GM15510 (cell line): ENCODE data around the gene EIF2S3.

Experiments
- POLR2A ChIP-seq: IDR thresholded peaks from 3 replicates; pipeline ENCODE4 v1.6.1; 2011; ENCODE audit warnings: borderline replicate concordance; ENCODE audit not compliant: insufficient read length; ENCODE audit errors: extremely low read depth

EIF2S3 gene

DNA sequence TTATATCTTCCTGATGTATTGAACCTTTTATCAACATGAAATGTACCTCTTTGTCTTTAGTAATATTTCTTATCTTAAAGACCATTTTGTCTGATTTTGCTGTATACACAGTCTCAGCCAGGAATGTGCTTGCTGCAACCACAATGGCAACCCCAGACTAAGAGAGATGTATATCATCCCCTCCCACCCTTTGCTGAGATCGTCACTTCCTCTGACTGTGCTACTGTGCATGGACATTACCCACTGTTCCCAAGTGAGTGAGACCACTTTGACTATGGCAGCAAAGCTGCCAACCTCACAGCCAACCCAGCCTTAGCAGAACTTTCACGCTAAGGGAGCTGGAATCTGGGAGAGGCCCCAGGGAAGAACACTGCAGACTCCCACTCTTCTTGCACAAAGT lies 46.0 kb downstream of the EIF2S3 start:
- no peak for TF ChIP-seq POLR2A

DNA sequence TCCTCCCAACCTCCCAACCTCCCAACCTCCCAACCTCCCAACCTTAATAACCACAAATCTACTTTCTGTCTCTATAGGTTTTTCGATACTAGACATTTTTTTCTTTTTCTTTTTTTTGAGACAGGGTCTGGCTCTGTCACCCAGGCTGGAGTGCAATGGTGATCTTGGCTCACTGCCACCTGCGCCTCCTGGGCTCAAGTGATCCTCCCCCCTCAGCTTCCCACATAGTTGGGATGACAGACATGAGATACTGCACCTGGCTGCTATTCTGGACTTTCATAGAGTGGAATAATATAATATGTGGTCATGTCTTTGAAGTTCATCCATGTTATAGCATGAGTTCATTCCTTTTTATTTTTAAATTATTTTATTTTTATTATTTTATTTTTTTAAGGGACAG lies 55.3 kb downstream of the EIF2S3 start:
- TF ChIP-seq POLR2A, result no peak

DNA sequence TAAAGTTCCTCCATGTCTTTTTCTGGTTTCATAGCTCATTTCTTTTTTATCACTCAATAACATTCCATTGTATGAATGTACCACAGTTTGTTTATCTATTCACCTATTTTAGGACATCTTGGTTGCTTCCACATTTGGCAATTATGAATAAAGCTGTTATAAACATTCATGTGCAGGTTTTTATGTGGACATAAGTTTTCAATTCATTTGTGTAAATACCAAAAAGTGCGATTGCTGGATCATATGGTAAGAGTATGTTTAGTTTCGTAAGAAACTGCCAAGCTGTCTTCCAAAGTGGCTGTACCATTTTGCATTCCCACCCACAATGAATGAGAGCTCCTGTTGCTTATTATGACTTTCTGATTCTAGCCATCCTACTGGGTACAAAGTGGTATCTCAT lies 58.4 kb downstream of the EIF2S3 start:
- no peak for TF ChIP-seq POLR2A

DNA sequence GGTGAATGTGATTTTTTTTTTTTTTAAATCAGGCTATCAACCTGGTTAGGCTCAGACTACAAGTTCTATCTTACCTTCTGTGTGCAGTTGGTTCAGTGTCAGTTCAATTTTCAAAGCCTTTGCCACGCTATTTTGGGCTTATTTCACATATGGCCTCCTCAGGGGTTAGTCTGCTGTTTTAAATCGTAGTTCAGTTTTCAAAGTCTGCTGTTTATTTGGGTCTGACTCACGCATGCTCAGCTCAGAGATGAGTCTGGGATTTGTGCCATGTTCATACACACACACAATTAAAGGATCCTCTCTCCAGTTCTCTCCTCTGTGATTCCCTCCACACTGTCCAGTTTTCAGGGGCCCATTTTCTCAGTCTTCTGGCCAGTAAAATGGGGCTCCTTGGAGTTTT lies 62.5 kb downstream of the EIF2S3 start:
- no peak for TF ChIP-seq POLR2A

DNA sequence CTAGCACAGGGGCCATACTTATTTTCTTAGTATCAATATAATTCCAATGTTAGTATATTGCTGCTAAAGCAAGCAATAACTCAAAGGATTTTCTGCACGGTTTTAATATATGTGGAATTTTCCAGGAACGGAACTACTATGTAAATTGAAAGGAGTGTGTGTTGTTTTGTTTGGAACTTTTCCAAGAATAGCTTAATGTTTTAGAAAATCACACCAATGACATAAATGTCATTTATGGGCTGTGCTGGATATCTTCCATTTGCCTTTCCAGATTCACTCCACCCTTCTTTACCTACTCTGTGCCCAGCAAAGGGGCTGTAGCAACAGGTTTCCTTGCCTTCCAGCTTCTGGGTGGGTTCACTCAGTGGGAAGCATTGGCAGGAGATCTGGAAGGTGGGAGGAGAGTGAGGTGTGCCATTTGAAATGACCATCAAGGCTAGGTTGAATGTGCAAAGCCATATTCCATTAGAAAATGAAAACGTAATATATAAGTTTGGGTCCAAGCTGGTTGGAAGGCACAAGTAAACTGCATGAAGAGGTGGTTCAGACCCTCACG lies 69.6 kb downstream of the EIF2S3 start:
- TF ChIP-seq POLR2A, result no peak

DNA sequence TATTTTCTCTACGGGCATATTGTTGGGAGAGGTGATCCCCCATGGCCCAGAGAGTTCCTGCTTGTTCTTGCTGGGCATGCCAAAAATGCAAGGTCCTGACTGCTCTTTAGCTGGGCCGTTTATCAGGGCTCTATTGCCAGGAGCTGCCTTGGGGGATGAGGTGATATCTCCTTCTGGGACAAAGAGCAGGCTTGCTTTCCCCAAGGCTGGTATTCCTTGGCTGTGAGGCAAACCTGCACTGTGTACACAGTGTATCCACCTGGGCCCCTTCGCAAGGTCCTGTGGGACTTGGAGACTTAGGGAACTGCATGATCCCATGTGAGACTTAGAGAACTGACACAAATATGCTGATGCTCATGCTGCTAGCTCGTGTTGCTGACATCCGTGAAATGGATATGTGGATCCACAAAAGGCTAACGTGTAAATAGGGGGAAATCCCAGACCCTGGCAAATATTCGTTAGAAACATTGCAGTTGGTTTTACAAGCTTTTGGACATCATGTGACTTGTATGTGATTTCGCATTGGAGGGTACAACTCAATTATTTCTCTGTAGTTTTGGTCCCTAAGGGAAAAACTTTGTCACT lies 70.4 kb downstream of the EIF2S3 start:
- no peak for TF ChIP-seq POLR2A
